HepG2 (cell line): Measurements from ENCODE around the gene ALG11. TPM values are rescaled to one million over a fixed set of nuclear protein-coding genes. Genes with fewer than 3 reads are reported as not detected.

Source experiments
- ARID3A ChIP-seq: IDR thresholded peaks from 2 replicates; pipeline ENCODE4 v1.6.1; 2012; ENCODE audit warnings: low read depth, low read length, improper control_type of control experiment
- CCAR2 ChIP-seq: fragments of 200-400 bp; formaldehyde crosslinking; optimal IDR thresholded peaks from 2 replicates; pipeline ENCODE3; 2018; ENCODE audit warnings: low read depth, mild to moderate bottlenecking, low read length, moderate library complexity
- ELF3 ChIP-seq: IDR thresholded peaks from 2 replicates; pipeline ENCODE4 v1.6.1; 2016; ENCODE audit warnings: missing genetic modification reagents, missing compliant biosample characterization
- GABPA ChIP-seq, 2 experiments: IDR thresholded peaks; 2 replicates each; pipeline ENCODE4 v1.6.1; 2011 to 2016; ENCODE audit warnings: low read depth in 2 of 2, low read length in 1 of 2, missing biosample characterization in 1 of 2, missing genetic modification characterization in 1 of 2
- HDAC2 ChIP-seq: sonication (generic); formaldehyde crosslinking; IDR thresholded peaks from 2 replicates; pipeline ENCODE4 v1.4.0; 2020; ENCODE audit warnings: missing genetic modification reagents
- JUN ChIP-seq: sonication (generic); formaldehyde crosslinking; IDR thresholded peaks from 2 replicates; pipeline ENCODE4 v1.4.0; 2020; ENCODE audit warnings: mild to moderate bottlenecking, missing genetic modification reagents
- KDM5A ChIP-seq: fragments of 200-600 bp; sonication (generic); IDR thresholded peaks from 2 replicates; pipeline ENCODE4 v1.7.0; 2018; ENCODE audit warnings: antibody characterized with exemption, mild to moderate bottlenecking, low read length, borderline replicate concordance
- KLF11 ChIP-seq: IDR thresholded peaks from 2 replicates; pipeline ENCODE4 v1.6.1; 2016; ENCODE audit warnings: missing compliant biosample characterization
- NCOA2 ChIP-seq: sonication (generic); formaldehyde crosslinking; IDR thresholded peaks from 2 replicates; pipeline ENCODE4 v1.8.0; 2022; ENCODE audit warnings: inconsistent platforms
- NCOR1 ChIP-seq: fragments of 200-600 bp; sonication (generic); IDR thresholded peaks from 2 replicates; pipeline ENCODE4 v1.7.0; 2017; ENCODE audit warnings: antibody characterized with exemption, low read length, borderline replicate concordance
- NR2F6 ChIP-seq, 2 experiments: IDR thresholded peaks; 2 replicates each; pipeline ENCODE4 v1.6.1; 2016; ENCODE audit warnings: antibody characterized with exemption in 1 of 2, mild to moderate bottlenecking in 1 of 2
- POGZ ChIP-seq: sonication (generic); formaldehyde crosslinking; IDR thresholded peaks from 2 replicates; pipeline ENCODE4 v1.4.0; 2020; ENCODE audit warnings: mild to moderate bottlenecking, missing genetic modification reagents
- SIX1 ChIP-seq: sonication (generic); formaldehyde crosslinking; IDR thresholded peaks from 2 replicates; pipeline ENCODE4 v1.4.0; 2020; ENCODE audit warnings: missing genetic modification reagents, borderline replicate concordance
- SRF ChIP-seq: IDR thresholded peaks from 2 replicates; pipeline ENCODE4 v1.6.1; 2011; ENCODE audit warnings: mild to moderate bottlenecking, low read depth, low read length, moderate library complexity
- ZFP90 ChIP-seq: sonication (generic); formaldehyde crosslinking; IDR thresholded peaks from 2 replicates; pipeline ENCODE4 v1.8.0; 2022; ENCODE audit warnings: missing genetic modification reagents, mild to moderate bottlenecking, inconsistent platforms, borderline replicate concordance
- ZGPAT ChIP-seq: IDR thresholded peaks from 2 replicates; pipeline ENCODE4 v1.6.1; 2016; ENCODE audit warnings: mild to moderate bottlenecking
- ZHX1 ChIP-seq: sonication (generic); formaldehyde crosslinking; IDR thresholded peaks from 2 replicates; pipeline ENCODE4 v1.8.1; 2022; ENCODE audit warnings: low read depth, mild to moderate bottlenecking, missing genetic modification reagents
- ZNF614 ChIP-seq: IDR thresholded peaks from 2 replicates; pipeline ENCODE4 v1.6.1; 2018; ENCODE audit warnings: missing biosample characterization, missing genetic modification reagents, inconsistent platforms, borderline replicate concordance
- ZNF879 ChIP-seq: sonication (generic); formaldehyde crosslinking; IDR thresholded peaks from 2 replicates; pipeline ENCODE4 v1.8.1; 2023; ENCODE audit warnings: missing genetic modification reagents
- polyA plus RNA-seq, 8 experiments: library from polyadenylated mRNA; depleted of rRNA in 3 of 8; stranded (reverse) in 7 of 8; unstranded in 1 of 8; fragments of >200 nt; fragmentation: Illumina TruSeq in 4 of 8; extraction: Trizol in 4 of 8; gene quantifications; 2 replicates each; pipeline versions ENCODE4 v1.2.1 to v1.2.3, GENCODE V29; 2011 to 2016; ENCODE audit warnings: low read depth in 4 of 8, missing spikeins in 1 of 8, mixed read lengths in 1 of 8; ENCODE audit not compliant: insufficient read depth in 1 of 8
- total RNA-seq, 5 experiments: library from RNA; depleted of rRNA; stranded (reverse); fragments of >200 nt; fragmentation: Illumina TruSeq; extraction: Trizol; gene quantifications; 2 replicates each; pipeline ENCODE4 v1.2.3, GENCODE V29; 2016; ENCODE audit warnings: low read depth in 1 of 5
- TF ChIP-seq, protein P1 (sequence below): sonication (generic); formaldehyde crosslinking; IDR thresholded peaks from 2 replicates; pipeline ENCODE4 v1.5.1; 2020; ENCODE audit warnings: missing genetic modification reagents, mild to moderate bottlenecking, borderline replicate concordance
- TF ChIP-seq, protein P2 (sequence below): sonication (generic); formaldehyde crosslinking; conservative IDR thresholded peaks from 2 replicates; pipeline ENCODE4 v1.8.1; 2023; ENCODE audit warnings: missing genetic modification reagents

ALG11 gene
- total and polyA plus RNA-seq, 2 of the 13 experiments (the other 11 are each of a cell fraction or from before 2014, with no cell fraction given): 14.7 to 27.9 TPM

GRCh38 chr13:52025475-52026245 is 13.5 kb downstream of the ALG11 start (continued):
- TF ChIP-seq ELF3 (CRISPR knock-in tag) (peak; percentile 61; the same call in 1 of the 2 replicates), ARID3A (peak; percentile 86; the same call in 1 of the 2 replicates), HDAC2 (CRISPR knock-in tag) (peak; percentile 87), GABPA (IDR thresholded peaks at IDR 0.05; ENCODE audit: low read depth, low read length) (no peak), GABPA (CRISPR knock-in tag; IDR thresholded peaks at IDR 0.05; ENCODE audit: low read depth) (no peak), ZHX1 (CRISPR knock-in tag) (peak; percentile 42; the same call in 1 of the 2 replicates), JUN (CRISPR knock-in tag) (0 out of 2 replicates have a peak, but pooled peaks have one; percentile 54), CCAR2 (peak; percentile 85), SRF (no peak), KLF11 (CRISPR knock-in tag) (no peak), ZFP90 (CRISPR knock-in tag) (no peak), NR2F6 (IDR thresholded peaks at IDR 0.05) (peak; percentile 97), NR2F6 (CRISPR knock-in tag; IDR thresholded peaks at IDR 0.05) (peak; percentile 87), NCOR1 (peak; percentile 90), ZGPAT (peak; percentile 79), ZNF879 (CRISPR knock-in tag) (no peak), NCOA2 (CRISPR knock-in tag) (peak; percentile 96), KDM5A (peak; percentile 53; the same call in 1 of the 2 replicates), SIX1 (CRISPR knock-in tag) (peak; percentile 55; the same call in 1 of the 2 replicates), ZNF614 (CRISPR knock-in tag) (peak; percentile 69), POGZ (CRISPR knock-in tag) (peak; percentile 35; the same call in 1 of the 2 replicates)
- TF ChIP-seq, protein P1, sequence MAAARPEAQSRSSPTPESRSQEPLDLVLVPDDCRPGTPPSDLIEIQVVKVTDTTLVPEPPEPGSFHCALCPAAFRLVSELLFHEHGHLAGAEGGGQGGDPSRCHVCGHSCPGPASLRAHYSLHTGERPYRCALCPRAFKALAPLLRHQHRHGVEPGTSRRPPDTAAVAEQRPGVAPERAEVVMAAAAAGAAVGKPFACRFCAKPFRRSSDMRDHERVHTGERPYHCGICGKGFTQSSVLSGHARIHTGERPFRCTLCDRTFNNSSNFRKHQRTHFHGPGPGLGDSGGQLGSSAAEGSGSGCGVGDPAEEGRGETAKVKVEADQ (CRISPR knock-in tag): no peak
- TF ChIP-seq, protein P2, sequence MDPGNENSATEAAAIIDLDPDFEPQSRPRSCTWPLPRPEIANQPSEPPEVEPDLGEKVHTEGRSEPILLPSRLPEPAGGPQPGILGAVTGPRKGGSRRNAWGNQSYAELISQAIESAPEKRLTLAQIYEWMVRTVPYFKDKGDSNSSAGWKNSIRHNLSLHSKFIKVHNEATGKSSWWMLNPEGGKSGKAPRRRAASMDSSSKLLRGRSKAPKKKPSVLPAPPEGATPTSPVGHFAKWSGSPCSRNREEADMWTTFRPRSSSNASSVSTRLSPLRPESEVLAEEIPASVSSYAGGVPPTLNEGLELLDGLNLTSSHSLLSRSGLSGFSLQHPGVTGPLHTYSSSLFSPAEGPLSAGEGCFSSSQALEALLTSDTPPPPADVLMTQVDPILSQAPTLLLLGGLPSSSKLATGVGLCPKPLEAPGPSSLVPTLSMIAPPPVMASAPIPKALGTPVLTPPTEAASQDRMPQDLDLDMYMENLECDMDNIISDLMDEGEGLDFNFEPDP (CRISPR knock-in tag): 0 out of 2 replicates have a peak, but pooled peaks have one; percentile 77
